ENCODE measurements around the gene ZNF69. TPM values are rescaled to one million over a fixed set of nuclear protein-coding genes. Genes with fewer than 3 reads are reported as not detected.
"Not testable (repeated sequence)": the region's sequence is repeated elsewhere in the genome, so short reads cannot be mapped to it uniquely, and the experiment has no call there.

ZNF69 gene
- 10 to 100 TPM; 17.6 to 22.6 TPM for total RNA-seq

- TF ChIP-seq, protein P1, sequence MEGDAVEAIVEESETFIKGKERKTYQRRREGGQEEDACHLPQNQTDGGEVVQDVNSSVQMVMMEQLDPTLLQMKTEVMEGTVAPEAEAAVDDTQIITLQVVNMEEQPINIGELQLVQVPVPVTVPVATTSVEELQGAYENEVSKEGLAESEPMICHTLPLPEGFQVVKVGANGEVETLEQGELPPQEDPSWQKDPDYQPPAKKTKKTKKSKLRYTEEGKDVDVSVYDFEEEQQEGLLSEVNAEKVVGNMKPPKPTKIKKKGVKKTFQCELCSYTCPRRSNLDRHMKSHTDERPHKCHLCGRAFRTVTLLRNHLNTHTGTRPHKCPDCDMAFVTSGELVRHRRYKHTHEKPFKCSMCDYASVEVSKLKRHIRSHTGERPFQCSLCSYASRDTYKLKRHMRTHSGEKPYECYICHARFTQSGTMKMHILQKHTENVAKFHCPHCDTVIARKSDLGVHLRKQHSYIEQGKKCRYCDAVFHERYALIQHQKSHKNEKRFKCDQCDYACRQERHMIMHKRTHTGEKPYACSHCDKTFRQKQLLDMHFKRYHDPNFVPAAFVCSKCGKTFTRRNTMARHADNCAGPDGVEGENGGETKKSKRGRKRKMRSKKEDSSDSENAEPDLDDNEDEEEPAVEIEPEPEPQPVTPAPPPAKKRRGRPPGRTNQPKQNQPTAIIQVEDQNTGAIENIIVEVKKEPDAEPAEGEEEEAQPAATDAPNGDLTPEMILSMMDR (IDR thresholded peaks at IDR 0.05), result peak; percentile 18
- Histone ChIP-seq H3K4me1 (no peaks in the 10 kb centered on the region), H3K27ac (peak within 1 kb of the TSS; percentile 94), H3K4me3 (peak within 1 kb of the TSS; percentile 89), H3K9me3 (no peaks in the 10 kb centered on the region), H3K36me3 (no peaks in the 10 kb centered on the region), H3K27me3 (no peaks in the 10 kb centered on the region), H3K9ac (ENCODE audit: low read depth in 2 of 2, low read length in 2 of 2) (peak within 1 kb of the TSS; percentile 79 to 86)
- DNase-seq, result peak; percentile 98
- intact Hi-C loops (cut with DNase I), result no loop called here
These were observed at the start of gene ZNF69 for GRCh38 chr19:11887611-11888531. Gene ZNF69, plus strand, starts transcription at chr19:11887782. Its CDS starts 142 bp downstream, at chr19:11887924.

DNA sequence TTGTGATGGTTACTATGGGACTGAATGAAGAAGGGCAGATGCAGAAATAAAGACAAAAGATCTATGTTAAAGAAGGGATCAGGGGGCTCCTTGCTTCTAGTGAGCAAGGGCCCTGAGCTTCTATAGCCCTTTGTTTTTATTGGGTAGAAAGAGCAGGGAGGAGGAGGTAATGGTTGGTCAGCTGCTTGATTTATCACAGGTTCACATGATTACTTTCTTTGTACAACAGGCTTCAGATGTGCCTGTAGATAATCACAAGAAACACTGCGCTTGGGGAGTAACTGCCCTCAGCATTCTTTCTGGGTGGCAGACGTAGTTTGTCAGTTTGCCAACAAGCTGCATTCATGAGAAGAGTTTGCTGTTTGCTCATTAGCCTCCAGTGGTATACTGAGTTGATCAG is 43.9 kb upstream of the ZNF69 start:
- no peaks in the 10 kb centered on the region for H3K27me3 ChIP-seq
- H3K36me3 ChIP-seq, result no peaks in the 10 kb centered on the region
- H3K9me3 ChIP-seq, result no peaks in the 10 kb centered on the region
- H3K4me1 ChIP-seq, result no peaks in the 10 kb centered on the region
- H3K27ac ChIP-seq, result no peak overlapping the region
- intact Hi-C loops (cut with DNase I), result no loop called here
- H3K9ac ChIP-seq (ENCODE audit: low read depth in 2 of 2, low read length in 2 of 2), result no peak overlapping the region
- DNase-seq, result no peak
- H3K4me3 ChIP-seq, result no peak overlapping the region
- TF ChIP-seq, protein P1 (IDR thresholded peaks at IDR 0.05), result no peak

DNA sequence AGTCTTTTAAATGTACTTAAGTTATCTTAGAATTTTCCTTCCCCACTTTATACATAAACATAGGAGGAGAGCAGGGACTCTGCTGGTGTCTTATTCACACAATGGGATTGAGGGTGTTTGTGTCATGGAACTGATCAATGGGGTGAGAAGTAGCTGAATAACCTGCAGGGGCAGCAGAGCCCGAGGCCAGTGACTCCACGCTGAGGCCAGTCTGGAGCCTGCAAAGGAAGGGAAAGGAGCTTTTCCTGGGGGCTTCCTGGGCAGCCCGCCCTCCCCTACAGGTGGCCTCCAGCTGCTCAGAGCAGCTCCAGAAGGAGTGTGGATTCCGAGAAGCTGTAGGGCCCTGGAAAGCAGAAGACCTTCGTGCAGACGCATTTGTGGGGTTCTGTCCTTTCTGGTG is 40.0 kb upstream of the ZNF69 start:
- H3K27me3 ChIP-seq; intact Hi-C loops (cut with DNase I); H3K9me3 ChIP-seq; DNase-seq; H3K27ac ChIP-seq; H3K36me3 ChIP-seq; H3K4me1 ChIP-seq; H3K9ac ChIP-seq (ENCODE audit: low read depth in 2 of 2, low read length in 2 of 2); H3K4me3 ChIP-seq: not testable (repeated sequence)

- H3K27me3 ChIP-seq, result no peaks in the 10 kb centered on the region
- intact Hi-C loops (cut with DNase I), result no loop called here
- H3K36me3 ChIP-seq, result no peaks in the 10 kb centered on the region
- DNase-seq, result no peak
- H3K9ac ChIP-seq (ENCODE audit: low read depth in 2 of 2, low read length in 2 of 2), result no peak overlapping the region
- H3K9me3 ChIP-seq, result no peaks in the 10 kb centered on the region
- peak overlapping the region; percentile 70 for H3K4me3 ChIP-seq
- TF ChIP-seq, protein P1 (IDR thresholded peaks at IDR 0.05), result no peak
- no peaks in the 10 kb centered on the region for H3K4me1 ChIP-seq
- H3K27ac ChIP-seq, result no peak overlapping the region
These were observed 39.4 kb upstream of the ZNF69 start for GRCh38 chr19:11848200-11848593.

GRCh38 chr19:11848594-11849469 is 38.8 kb upstream of the ZNF69 start, which contains the start of gene ZNF439:
Gene ZNF439, plus strand, starts transcription at chr19:11848726. Its CDS starts 142 bp downstream, at chr19:11848868.
- TF ChIP-seq, protein P1 (IDR thresholded peaks at IDR 0.05), result no peak
- intact Hi-C loops (cut with DNase I), result no loop called here

GRCh38 chr19:11850289-11850688 is 37.3 kb upstream of the ZNF69 start:
- DNase-seq; H3K27me3 ChIP-seq; H3K9me3 ChIP-seq; H3K9ac ChIP-seq (ENCODE audit: low read depth in 2 of 2, low read length in 2 of 2); H3K4me1 ChIP-seq; H3K36me3 ChIP-seq; H3K4me3 ChIP-seq; H3K27ac ChIP-seq; intact Hi-C loops (cut with DNase I): not testable (repeated sequence)

More at GRCh38 chr19:11848594-11849469, 38.8 kb upstream of the ZNF69 start, which contains the start of gene ZNF439:
- H3K36me3 ChIP-seq, result no peaks in the 10 kb centered on the region
- no peaks in the 10 kb centered on the region for H3K27me3 ChIP-seq
- peak within 1 kb of the TSS; percentile 27 to 72 for H3K9ac ChIP-seq (ENCODE audit: low read depth in 2 of 2, low read length in 2 of 2)
- H3K4me1 ChIP-seq, result no peaks in the 10 kb centered on the region
- peak within 1 kb of the TSS; percentile 46 for H3K27ac ChIP-seq
- H3K9me3 ChIP-seq, result no peaks in the 10 kb centered on the region
- peak; percentile 98 for DNase-seq
- peak within 1 kb of the TSS; percentile 70 for H3K4me3 ChIP-seq

Measured in colonic mucosa (tissue), 4 donors.